A549 (cell line): Measurements from ENCODE around the gene CTPS2. TPM values are rescaled to one million over a fixed set of nuclear protein-coding genes. Genes with fewer than 3 reads are reported as not detected.

ENCODE experiments used
- ATAC-seq, 2 experiments: fragments of 200-7000 bp in 1 of 2; fragments of >200 bp in 1 of 2; cut with Nextera tagmentation in 1 of 2; cut with Tn5 transposase in 1 of 2; 3 replicates each; pipeline versions ENCODE4 v1.8.0 to v1.9.1; 2018 to 2020; ENCODE audit warnings: mild to moderate bottlenecking in 1 of 2, moderate library complexity in 1 of 2
- CTCF ChIA-PET: fragments of 300-600 bp; sonication (Branson Sonifier 250); formaldehyde crosslinking; extraction: SDS; loops from one replicate; lab custom pipeline; 2021; ENCODE audit warnings: antibody characterized with exemption, inconsistent platforms; lab: Yijun Ruan, JAX
- POLR2A ChIA-PET: fragments of 350-600 bp; formaldehyde crosslinking; extraction: SDS; loops from one replicate; lab custom pipeline; 2021; ENCODE audit warnings: antibody characterized with exemption, inconsistent platforms; lab: Yijun Ruan, JAX
- DNase-seq, 2 experiments: peaks; one replicate each; pipeline versions ENCODE4 v3.0.0 to v3.0.0-alpha.2; 2011 to 2016; ENCODE audit warnings: low read depth in 1 of 2, low spot score in 1 of 2
- FAIRE-seq: peaks from 2 replicates; lab custom pipeline; 2011; peaks lifted over from hg19 to GRCh38; lab: Jason Lieb, UNC
- H3K27ac ChIP-seq, 2 experiments: fragments of >200 bp; sonication (Bioruptor Twin); formaldehyde crosslinking; 3 replicates each; pipeline ENCODE4 v1.5.1; 2016 to 2017
- H3K4me1 ChIP-seq: fragments of >200 bp; sonication (Bioruptor Twin); formaldehyde crosslinking; 3 replicates; pipeline ENCODE4 v1.6.1; 2016
- H3K4me2 ChIP-seq: fragments of >200 bp; sonication (Bioruptor Twin); formaldehyde crosslinking; 3 replicates; pipeline ENCODE4 v1.6.1; 2016
- H3K4me3 ChIP-seq: fragments of >200 bp; sonication (Bioruptor Twin); formaldehyde crosslinking; 3 replicates; pipeline ENCODE4 v1.5.1; 2016
- H3K9me3 ChIP-seq: fragments of >200 bp; sonication (Bioruptor Twin); formaldehyde crosslinking; 3 replicates; pipeline ENCODE4 v1.6.1; 2016
- CBX2 ChIP-seq: fragments of 200-600 bp; sonication (generic); IDR thresholded peaks from 2 replicates; pipeline ENCODE4 v1.6.1; 2016; ENCODE audit warnings: low read depth, mild to moderate bottlenecking, borderline replicate concordance
- CEBPB ChIP-seq, 2 experiments: fragments of >200 bp in 1 of 2; sonication (Bioruptor Twin) in 1 of 2; formaldehyde crosslinking in 1 of 2; IDR thresholded peaks; 2 replicates each; pipeline ENCODE4 v1.6.1; 2012 to 2016
- EP300 ChIP-seq, 2 experiments: fragments of >200 bp; sonication (Bioruptor Twin); formaldehyde crosslinking; IDR thresholded peaks; 2 replicates in 1 of 2; 3 replicates in 1 of 2; pipeline ENCODE4 v1.6.1; 2016 to 2017
- ESRRA ChIP-seq: fragments of 150-350 bp; IDR thresholded peaks from 2 replicates; pipeline ENCODE4 v1.6.1; 2014; ENCODE audit warnings: mild to moderate bottlenecking, low read length, borderline replicate concordance
- HEYL ChIP-seq: fragments of 250-450 bp; sonication (Bioruptor Pico); IDR thresholded peaks from 2 replicates; pipeline ENCODE4 v1.8.0; 2021; ENCODE audit warnings: mild to moderate bottlenecking, moderate library complexity
- HOXA7 ChIP-seq: fragments of 250-450 bp; sonication (Bioruptor Pico); IDR thresholded peaks from 2 replicates; pipeline ENCODE4 v1.5.0; 2020; ENCODE audit warnings: mild to moderate bottlenecking, moderate library complexity
- HOXB13 ChIP-seq: fragments of 250-450 bp; sonication (Bioruptor Pico); IDR thresholded peaks from 2 replicates; pipeline ENCODE4 v1.5.0; 2020; ENCODE audit warnings: low read depth, mild to moderate bottlenecking, moderate library complexity
- JUNB ChIP-seq: fragments of >200 bp; sonication (Bioruptor Twin); formaldehyde crosslinking; IDR thresholded peaks from 2 replicates; pipeline ENCODE4 v1.6.1; 2016
- KDM5A ChIP-seq: fragments of 200-600 bp; sonication (generic); IDR thresholded peaks from 2 replicates; pipeline ENCODE4 v1.6.1; 2016; ENCODE audit warnings: antibody characterized with exemption, mild to moderate bottlenecking
- MAFK ChIP-seq: fragments of 450-650 bp; IDR thresholded peaks from 2 replicates; pipeline ENCODE4 v1.6.1; 2014; ENCODE audit not compliant: partially characterized antibody
- MAZ ChIP-seq: fragments of 150-350 bp; IDR thresholded peaks from 2 replicates; pipeline ENCODE4 v1.6.1; 2014; ENCODE audit warnings: antibody characterized with exemption, low read depth, low read length, borderline replicate concordance
- POLR2AphosphoS2 ChIP-seq: conservative IDR thresholded peaks from 2 replicates; pipeline ENCODE4 v1.6.1; 2012; ENCODE audit warnings: low read length, improper control_type of control experiment, inconsistent platforms
- RCOR1 ChIP-seq: fragments of 150-350 bp; IDR thresholded peaks from 2 replicates; pipeline ENCODE4 v1.6.1; 2014; ENCODE audit warnings: antibody characterized with exemption, low read length, low read depth
- SREBF2 ChIP-seq: fragments of 450-650 bp; IDR thresholded peaks from 2 replicates; pipeline ENCODE4 v1.6.1; 2014; ENCODE audit warnings: mild to moderate bottlenecking, moderate library complexity
- ZFP36 ChIP-seq: fragments of 450-650 bp; IDR thresholded peaks from 2 replicates; pipeline ENCODE4 v1.6.1; 2014; ENCODE audit warnings: borderline replicate concordance; ENCODE audit not compliant: partially characterized antibody
- WGBS: methylation state at CpG from one replicate; pipeline ENCODE4 v1.1.6; 2017; ENCODE audit errors: missing lambda C conversion rate; 5-methylcytosine and 5-hydroxymethylcytosine counted together
- polyA plus RNA-seq, 4 experiments: library from polyadenylated mRNA; depleted of rRNA in 3 of 4; stranded (reverse); fragments of >200 nt; fragmentation: RNase III in 1 of 4; extraction: RNeasy Plus Mini Kit Qiagen cat#74134 plus additional on column Dnase treatment in 1 of 4; gene quantifications; 2 replicates in 3 of 4; 3 replicates in 1 of 4; pipeline ENCODE4 v1.2.3, GENCODE V29; 2011 to 2017
- TF ChIP-seq, protein P1 (sequence below): IDR thresholded peaks from 2 replicates; pipeline ENCODE4 v1.6.1; 2012
- TF ChIP-seq, protein P2 (sequence below): fragments of >200 bp; sonication (Bioruptor Twin); formaldehyde crosslinking; IDR thresholded peaks from 3 replicates; pipeline ENCODE4 v1.5.1; 2016
- TF ChIP-seq, protein P3 (sequence below): fragments of 250-450 bp; sonication (Bioruptor Pico); IDR thresholded peaks from 2 replicates; pipeline ENCODE4 v1.5.0; 2020; ENCODE audit warnings: low read depth, mild to moderate bottlenecking, moderate library complexity
- TF ChIP-seq, protein P4 (sequence below): fragments of 450-650 bp; IDR thresholded peaks from 2 replicates; pipeline ENCODE4 v1.6.1; 2014; ENCODE audit warnings: antibody characterized with exemption
- TF ChIP-seq, protein P5 (sequence below): IDR thresholded peaks from 2 replicates; pipeline ENCODE4 v1.6.1; 2012

The CTPS2 gene
- polyA plus RNA-seq, 2 of the 4 experiments (the other 2 are of a cell fraction), result 11.1 to 18.5 TPM

DNA sequence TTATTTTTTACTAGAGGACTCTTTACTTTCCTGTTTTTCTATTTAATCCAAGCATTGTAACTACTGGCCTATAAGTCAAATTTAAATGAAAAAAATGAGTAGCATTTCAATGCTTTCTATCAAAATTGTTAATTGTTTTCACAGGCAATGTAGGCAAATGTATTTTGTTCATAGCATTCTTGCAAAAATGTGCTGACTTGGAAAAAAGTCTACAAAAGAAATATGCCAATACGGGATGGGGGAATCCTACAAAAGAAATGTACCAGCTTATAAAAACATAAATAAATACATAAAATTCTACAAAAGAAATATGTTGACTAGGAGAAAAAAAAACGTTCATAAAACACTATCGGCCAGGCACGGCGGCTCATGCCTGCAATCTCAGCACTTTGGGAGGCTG lies 77.4 kb downstream of the CTPS2 start:
- no peak overlapping the region for H3K4me3 ChIP-seq
- no peaks in the 10 kb centered on the region for H3K4me1 ChIP-seq
- no peaks in the 10 kb centered on the region for H3K9me3 ChIP-seq
- H3K27ac ChIP-seq, result no peak overlapping the region
- CTCF ChIA-PET, result no interaction called here
- no peak for ATAC-seq
- TF ChIP-seq HOXB13 (CRISPR knock-in tag) (no peak), ZFP36 (no peak), MAZ (no peak), KDM5A (no peak), MAFK (peak; percentile 46), HOXA7 (no peak), CEBPB (IDR thresholded peaks at IDR 0.05) (no peak)
- TF ChIP-seq, protein P1, sequence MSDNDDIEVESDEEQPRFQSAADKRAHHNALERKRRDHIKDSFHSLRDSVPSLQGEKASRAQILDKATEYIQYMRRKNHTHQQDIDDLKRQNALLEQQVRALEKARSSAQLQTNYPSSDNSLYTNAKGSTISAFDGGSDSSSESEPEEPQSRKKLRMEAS, result no peak
- TF ChIP-seq, protein P2, sequence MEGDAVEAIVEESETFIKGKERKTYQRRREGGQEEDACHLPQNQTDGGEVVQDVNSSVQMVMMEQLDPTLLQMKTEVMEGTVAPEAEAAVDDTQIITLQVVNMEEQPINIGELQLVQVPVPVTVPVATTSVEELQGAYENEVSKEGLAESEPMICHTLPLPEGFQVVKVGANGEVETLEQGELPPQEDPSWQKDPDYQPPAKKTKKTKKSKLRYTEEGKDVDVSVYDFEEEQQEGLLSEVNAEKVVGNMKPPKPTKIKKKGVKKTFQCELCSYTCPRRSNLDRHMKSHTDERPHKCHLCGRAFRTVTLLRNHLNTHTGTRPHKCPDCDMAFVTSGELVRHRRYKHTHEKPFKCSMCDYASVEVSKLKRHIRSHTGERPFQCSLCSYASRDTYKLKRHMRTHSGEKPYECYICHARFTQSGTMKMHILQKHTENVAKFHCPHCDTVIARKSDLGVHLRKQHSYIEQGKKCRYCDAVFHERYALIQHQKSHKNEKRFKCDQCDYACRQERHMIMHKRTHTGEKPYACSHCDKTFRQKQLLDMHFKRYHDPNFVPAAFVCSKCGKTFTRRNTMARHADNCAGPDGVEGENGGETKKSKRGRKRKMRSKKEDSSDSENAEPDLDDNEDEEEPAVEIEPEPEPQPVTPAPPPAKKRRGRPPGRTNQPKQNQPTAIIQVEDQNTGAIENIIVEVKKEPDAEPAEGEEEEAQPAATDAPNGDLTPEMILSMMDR, result no peak
- TF ChIP-seq, all 56 proteins: peak for 1
- no peak overlapping the region for H3K4me2 ChIP-seq
- 77% methylated on average over 5 of the region's 5 CpGs for WGBS
- POLR2A ChIA-PET, result no interaction called here
- FAIRE-seq, result no peak
- no peak for DNase-seq

DNA sequence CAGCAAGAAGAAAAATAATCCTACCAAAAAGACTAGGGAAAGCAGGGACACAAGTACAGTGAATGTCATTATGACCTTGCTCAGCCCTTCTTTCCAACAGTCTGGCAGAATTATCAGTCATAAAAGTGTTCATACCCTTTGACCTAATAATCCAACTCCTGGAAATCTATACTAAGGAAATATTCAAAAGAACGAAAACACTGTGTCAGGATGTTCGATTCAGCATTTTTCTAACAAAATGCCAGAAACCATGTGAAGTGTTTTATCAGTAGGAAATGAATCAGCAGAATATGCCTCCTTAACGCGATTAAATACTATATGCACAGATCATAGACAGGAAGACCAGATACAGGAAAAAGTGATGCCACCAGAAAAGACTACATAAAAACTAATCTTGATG lies 78.7 kb downstream of the CTPS2 start:
- FAIRE-seq (no peak), DNase-seq (no peak)
- H3K4me1 ChIP-seq, result no peaks in the 10 kb centered on the region
- POLR2A ChIA-PET, result no interaction called here
- TF ChIP-seq SREBF2 (no peak), MAFK (peak; percentile 13)
- TF ChIP-seq, all 56 proteins: peak for 1
- Histone ChIP-seq H3K9me3 (no peaks in the 10 kb centered on the region), H3K4me2 (no peak overlapping the region), H3K4me3 (no peak overlapping the region), H3K27ac (no peak overlapping the region)
- 83% methylated on average over 4 of the region's 4 CpGs for WGBS
- no peak for ATAC-seq
- CTCF ChIA-PET, result no interaction called here

DNA sequence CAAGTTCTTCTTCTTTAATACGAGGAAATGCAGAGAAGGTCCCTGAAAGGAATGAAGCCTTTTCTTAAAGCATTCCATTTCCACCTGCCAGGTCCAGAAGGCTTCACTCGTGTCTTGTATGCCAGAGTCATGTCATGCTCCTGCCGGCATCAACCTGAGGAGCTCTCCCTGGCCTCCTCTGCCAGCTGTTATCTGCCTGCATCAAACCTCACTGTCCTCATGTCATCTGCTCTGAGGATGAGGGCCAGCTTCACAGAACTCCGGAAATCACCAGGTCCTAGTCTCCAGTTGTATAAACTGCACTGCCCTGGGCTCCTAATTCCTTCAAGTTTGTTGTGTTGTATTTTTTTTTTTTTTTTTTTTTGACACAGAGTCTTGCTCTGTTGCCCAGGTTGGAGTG lies 82.6 kb downstream of the CTPS2 start:
- DNase-seq, result no peak
- no peak for ATAC-seq
- CTCF ChIA-PET, result interaction anchor here (0.6 kb wide), 1 partner anchor 289 kb away, joined by 3 read pairs; no protein-coding TSS in a partner anchor
- FAIRE-seq, result no peak
- Histone ChIP-seq H3K27ac (no peak overlapping the region), H3K4me3 (no peak overlapping the region), H3K4me2 (no peak overlapping the region), H3K9me3 (no peaks in the 10 kb centered on the region), H3K4me1 (no peaks in the 10 kb centered on the region)
- no peak for TF ChIP-seq RCOR1
- TF ChIP-seq, protein P3, sequence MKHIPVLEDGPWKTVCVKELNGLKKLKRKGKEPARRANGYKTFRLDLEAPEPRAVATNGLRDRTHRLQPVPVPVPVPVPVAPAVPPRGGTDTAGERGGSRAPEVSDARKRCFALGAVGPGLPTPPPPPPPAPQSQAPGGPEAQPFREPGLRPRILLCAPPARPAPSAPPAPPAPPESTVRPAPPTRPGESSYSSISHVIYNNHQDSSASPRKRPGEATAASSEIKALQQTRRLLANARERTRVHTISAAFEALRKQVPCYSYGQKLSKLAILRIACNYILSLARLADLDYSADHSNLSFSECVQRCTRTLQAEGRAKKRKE, result no peak
- TF ChIP-seq MAZ, result no peak
- TF ChIP-seq JUNB, result no peak
- no peak for TF ChIP-seq CEBPB (IDR thresholded peaks at IDR 0.05)
- TF ChIP-seq POLR2AphosphoS2, result no peak
- TF ChIP-seq MAFK, result no peak
- TF ChIP-seq, protein P4, sequence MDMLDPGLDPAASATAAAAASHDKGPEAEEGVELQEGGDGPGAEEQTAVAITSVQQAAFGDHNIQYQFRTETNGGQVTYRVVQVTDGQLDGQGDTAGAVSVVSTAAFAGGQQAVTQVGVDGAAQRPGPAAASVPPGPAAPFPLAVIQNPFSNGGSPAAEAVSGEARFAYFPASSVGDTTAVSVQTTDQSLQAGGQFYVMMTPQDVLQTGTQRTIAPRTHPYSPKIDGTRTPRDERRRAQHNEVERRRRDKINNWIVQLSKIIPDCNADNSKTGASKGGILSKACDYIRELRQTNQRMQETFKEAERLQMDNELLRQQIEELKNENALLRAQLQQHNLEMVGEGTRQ, result no peak
- no peak for TF ChIP-seq CBX2
- TF ChIP-seq KDM5A, result no peak
- TF ChIP-seq HEYL, result no peak
- no peak for TF ChIP-seq EP300 (IDR thresholded peaks at IDR 0.05)
- no peak for TF ChIP-seq ESRRA
- TF ChIP-seq, protein P5, sequence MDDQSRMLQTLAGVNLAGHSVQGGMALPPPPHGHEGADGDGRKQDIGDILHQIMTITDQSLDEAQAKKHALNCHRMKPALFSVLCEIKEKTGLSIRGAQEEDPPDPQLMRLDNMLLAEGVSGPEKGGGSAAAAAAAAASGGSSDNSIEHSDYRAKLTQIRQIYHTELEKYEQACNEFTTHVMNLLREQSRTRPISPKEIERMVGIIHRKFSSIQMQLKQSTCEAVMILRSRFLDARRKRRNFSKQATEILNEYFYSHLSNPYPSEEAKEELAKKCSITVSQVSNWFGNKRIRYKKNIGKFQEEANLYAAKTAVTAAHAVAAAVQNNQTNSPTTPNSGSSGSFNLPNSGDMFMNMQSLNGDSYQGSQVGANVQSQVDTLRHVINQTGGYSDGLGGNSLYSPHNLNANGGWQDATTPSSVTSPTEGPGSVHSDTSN, result no peak
- WGBS, result 96% methylated on average over 4 of the region's 4 CpGs
- POLR2A ChIA-PET, result no interaction called here
